SHP77 treated with DMSO at 0.1 percent for 48 hours (cell line): ENCODE data around the gene IL22.

Experiments used
- DNase-seq: peaks from one replicate; lab custom pipeline; 2025; lab: John Stamatoyannopoulos, UW

IL22 gene, protein sequence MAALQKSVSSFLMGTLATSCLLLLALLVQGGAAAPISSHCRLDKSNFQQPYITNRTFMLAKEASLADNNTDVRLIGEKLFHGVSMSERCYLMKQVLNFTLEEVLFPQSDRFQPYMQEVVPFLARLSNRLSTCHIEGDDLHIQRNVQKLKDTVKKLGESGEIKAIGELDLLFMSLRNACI

GRCh38 chr12:68253504-68253903 lies at the start of gene IL22:
IL22 (minus strand) TSS chr12:68253604; CDS start chr12:68253448, 156 bp downstream.
- DNase-seq: no peak

- DNase-seq: no peak
Observed at GRCh38 chr12:68297929-68298328, 44.5 kb upstream of the IL22 start.

- no peak for DNase-seq
Observed at GRCh38 chr12:68294251-68294650, 40.8 kb upstream of the IL22 start.

DNA sequence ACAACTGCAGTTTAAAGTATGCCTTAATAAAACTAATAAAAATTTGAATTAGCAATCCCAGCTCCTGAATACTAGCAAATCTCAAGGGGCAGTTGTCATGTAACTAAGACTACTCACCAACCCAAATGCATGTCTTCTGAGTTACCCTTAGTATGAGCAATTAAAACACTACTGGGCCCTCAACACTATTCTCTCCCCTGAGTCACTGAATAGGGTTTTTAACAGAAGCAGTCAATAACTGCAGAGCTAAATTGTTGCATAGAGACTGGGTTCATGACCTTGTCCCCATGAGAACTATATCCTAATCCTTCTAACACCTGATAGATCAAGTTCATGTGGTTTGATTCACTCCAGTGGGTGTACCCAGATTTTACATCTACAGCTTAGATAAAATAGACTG lies 39.9 kb upstream of the IL22 start:
- no peak for DNase-seq

- DNase-seq: no peak
Observed at GRCh38 chr12:68292151-68292943, 38.9 kb upstream of the IL22 start.

DNA sequence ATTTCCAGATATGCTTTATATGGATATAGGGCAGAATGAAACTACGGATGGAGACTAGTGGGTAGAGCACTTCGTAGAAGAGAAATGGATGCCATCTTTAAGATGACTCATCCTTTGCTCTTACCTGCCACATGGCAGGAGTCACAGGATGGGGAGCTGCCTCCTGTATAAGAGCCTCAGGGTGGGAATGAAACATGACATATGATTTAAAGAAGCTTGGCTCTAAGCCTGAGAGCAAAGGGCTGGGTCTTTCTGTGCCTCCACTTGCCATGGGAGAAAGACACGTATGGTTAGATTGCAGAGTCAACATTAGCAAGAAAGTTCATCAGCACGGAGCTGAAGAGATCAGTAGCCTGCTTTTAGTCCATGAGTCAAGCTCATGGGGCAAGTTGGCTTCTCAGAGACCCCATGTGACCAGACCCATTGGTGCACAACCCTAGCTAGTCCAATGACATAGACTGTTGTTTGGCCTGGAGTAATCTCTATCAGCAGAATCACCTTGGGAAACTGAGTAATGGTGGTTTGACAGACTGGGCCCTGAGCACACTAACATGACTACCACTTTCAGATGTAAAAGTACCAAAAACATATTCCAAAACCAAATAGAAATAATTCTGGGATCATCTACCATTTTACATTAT lies 38.1 kb upstream of the IL22 start:
- no peak for DNase-seq

- DNase-seq: no peak
Observed at GRCh38 chr12:68290126-68290525, 36.7 kb upstream of the IL22 start.

DNA sequence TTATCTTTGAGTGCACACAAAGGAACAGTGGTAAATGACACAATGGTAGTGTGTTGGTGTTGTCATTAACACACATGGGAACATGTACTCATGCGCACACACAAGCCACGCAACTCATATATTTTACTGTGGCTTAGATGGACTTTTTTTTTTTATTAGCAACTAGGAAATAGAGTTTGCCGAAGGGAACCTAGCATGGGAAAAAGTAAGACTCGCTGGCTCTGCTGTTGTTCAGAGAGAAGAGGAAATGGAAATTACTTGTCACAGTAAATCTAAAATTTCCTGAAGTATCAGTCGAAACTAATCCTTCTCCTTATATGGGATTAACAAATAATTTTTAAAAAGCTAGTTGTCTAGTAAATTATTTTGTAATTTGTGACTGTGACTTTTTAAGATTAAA lies 33.7 kb upstream of the IL22 start:
- no peak for DNase-seq

DNA sequence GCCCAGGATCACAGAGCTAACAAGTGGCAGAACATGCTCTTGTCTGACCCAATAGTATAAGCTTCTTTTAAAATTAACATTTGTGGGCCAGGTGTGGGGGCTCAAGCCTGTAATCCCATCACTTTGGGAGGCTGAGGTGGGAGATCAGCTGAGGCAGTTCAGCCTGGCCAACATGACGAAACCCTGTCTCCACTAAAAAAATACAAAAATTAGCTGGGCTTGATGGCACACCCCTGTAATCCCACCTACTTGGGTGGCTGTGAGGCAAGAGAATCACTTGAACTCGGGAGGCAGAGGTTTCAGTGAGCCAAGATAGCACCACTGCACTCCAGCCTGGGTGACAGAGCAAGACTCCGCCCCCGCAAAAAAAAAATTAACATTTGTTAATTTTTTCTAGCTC lies 33.0 kb upstream of the IL22 start:
- no peak for DNase-seq

DNA sequence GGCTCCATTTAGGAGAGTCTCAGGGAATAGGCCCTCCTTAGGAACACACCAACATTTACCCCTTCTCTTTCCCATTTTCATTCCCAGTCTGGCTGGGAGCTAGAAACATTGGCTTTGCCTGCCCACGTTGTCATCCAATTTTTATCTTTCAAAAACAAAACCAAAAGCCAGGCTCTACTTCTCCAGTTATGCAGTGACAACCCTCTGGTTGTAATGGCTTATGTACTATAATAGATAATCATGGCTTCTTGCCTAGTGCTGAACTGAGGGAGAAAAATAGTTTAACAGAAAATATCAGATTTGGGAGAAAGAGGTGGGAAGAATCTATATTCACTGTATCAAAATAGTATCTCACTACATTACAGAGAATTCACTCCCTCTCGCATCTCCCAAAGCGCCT lies 32.1 kb upstream of the IL22 start:
- no peak for DNase-seq

GRCh38 chr12:68281322-68282077 lies 28.1 kb upstream of the IL22 start:
- DNase-seq: no peak

- DNase-seq: no peak
Observed at GRCh38 chr12:68280240-68280639, 26.8 kb upstream of the IL22 start.

DNA sequence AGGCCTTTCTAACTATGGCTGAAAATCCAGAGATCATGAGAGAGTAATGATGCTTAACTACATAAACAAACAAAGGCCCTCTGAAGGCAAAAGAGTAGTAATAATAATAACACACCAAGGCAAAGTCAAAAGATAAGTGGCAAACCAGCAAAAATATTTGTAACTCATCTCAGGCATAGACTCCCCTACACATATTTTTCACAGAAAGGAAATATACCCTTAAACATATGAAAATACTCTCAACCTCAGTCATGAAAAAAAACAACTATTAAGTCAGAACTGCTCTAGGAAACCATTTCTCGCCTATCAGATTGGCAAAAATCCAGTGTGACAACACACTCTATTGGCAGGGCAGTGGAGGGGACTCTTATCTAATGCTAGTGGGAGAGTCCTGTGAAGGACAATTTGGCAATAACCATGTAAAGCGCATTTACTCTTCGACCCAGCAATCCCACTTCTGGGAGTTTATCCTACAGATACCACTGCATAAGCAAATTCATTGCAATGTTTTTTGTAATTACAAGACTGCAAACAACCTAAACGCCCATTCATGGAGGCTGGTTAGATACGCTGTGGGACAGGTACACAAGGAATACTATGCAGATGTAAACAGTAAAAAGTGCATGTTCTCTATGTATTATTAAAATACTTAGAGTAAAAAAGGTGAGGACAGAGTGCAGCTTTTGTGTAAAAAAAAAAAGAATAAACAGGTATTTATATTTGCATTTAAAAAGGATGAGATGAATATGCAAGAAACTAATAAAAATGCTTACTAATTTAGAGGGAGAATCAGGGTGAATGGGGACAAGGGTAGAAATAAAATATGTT lies 26.0 kb upstream of the IL22 start:
- no peak for DNase-seq

- no peak for DNase-seq
Observed at GRCh38 chr12:68276402-68276930, 23.1 kb upstream of the IL22 start.

- no peak for DNase-seq
Observed at GRCh38 chr12:68272732-68273131, 19.3 kb upstream of the IL22 start.

DNA sequence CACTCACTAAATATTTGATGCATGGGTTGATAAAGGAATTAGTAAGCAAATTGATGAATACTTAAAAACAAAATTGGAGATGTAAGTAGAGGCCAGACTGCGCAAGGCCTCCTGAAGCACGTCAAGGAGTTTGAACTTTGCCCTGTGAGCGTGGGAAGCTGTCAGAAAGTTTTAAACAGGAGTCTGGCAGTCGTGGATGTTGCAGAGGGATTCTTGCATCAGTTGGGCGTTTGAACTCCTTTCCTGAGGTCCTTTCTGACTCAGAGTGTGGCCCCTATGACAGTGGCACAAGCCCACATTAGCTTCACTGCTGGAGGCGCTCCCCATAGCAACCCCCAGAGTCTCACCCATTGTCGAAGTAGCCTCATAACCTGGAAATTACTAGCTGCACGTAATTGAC lies 17.9 kb upstream of the IL22 start:
- no peak for DNase-seq

GRCh38 chr12:68270358-68270757 lies 17.0 kb upstream of the IL22 start:
- no peak for DNase-seq

DNA sequence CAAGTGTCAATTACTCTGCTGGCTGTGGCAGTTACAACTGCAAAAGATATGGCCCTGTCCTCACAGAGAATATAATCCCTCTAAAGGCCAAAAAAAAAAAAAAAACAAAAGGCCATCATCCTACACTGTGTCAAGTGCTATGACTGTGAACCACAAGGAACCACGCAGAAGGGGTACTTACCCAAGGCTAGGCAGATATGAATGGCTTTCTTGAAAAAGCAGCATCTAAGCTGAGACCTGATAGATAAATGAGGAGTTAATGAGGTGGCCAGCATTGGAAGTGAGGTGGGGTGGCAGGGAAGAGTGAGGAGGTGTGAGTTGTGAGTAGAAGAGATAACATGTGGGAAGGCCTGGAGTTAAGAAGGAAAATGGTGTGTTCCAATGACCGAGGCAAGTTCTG lies 16.4 kb upstream of the IL22 start:
- no peak for DNase-seq

DNA sequence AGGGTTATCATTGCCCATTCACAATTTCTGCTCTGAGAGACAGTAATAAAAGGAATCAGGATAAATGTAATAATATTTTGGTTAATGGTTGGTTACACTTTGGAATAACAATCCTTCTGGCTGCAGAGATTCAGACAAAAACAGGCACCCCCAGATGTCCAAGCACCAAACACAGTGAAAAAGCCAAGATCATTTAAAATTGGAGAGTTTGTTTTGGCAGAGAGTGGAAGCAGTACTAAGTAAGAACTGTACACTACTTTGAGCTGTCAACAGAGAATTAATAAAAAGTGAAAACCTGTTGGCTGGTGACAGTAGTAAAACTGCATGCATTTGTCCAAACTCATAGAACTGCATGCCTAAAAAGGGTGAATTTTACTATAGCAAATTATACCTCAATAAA lies 15.6 kb upstream of the IL22 start:
- no peak for DNase-seq

DNA sequence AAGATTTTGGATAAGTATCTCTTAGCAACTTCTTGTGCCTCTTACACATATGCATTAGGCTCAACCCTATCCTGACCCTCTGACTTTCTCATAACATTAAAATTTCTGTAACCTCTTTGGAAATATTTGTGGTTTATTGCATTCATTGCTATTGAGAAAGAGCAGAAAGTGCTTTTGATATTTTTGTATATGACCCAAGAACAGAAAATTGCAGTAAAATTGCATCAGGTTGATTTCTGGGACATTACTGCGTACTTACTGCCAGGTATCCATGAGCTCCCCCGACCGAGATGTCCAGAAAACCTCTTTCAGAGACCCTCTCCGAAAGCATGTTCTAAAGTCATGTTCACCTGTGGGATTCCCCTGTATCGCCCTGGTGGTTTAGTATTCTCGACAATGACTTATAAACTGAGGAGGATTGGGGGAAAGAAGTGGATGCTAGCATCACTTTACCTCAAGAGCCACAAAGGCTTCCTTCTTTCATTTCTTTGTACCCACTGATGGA lies 14.5 kb upstream of the IL22 start:
- DNase-seq: no peak

DNA sequence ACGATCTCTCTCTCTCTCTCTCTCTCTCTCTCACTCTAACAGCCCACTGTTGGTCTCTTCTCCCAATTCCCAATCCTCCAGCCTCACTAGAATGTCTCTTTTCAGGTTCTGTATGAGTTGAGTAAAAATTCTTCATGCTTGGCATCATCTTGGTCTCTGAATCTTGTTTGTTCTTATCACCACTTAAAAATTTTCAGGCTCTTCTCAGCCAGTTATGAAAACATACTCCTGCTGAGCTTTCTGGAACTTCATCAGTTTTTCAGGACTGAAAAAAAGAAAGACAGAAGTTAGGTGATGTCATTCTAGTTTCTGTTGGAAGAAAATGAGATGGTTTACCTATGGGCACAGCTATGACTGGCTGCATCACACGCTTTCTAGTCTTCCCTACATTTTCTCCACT lies 11.5 kb upstream of the IL22 start:
- no peak for DNase-seq
